Measurements from ENCODE around the gene SLC36A3. TPM values are rescaled to one million over a fixed set of nuclear protein-coding genes. Genes with fewer than 3 reads are reported as not detected.

Gene SLC36A3
- total and polyA plus RNA-seq, 2 of the 4 experiments (the other 2 are of a cell fraction): not detected

DNA sequence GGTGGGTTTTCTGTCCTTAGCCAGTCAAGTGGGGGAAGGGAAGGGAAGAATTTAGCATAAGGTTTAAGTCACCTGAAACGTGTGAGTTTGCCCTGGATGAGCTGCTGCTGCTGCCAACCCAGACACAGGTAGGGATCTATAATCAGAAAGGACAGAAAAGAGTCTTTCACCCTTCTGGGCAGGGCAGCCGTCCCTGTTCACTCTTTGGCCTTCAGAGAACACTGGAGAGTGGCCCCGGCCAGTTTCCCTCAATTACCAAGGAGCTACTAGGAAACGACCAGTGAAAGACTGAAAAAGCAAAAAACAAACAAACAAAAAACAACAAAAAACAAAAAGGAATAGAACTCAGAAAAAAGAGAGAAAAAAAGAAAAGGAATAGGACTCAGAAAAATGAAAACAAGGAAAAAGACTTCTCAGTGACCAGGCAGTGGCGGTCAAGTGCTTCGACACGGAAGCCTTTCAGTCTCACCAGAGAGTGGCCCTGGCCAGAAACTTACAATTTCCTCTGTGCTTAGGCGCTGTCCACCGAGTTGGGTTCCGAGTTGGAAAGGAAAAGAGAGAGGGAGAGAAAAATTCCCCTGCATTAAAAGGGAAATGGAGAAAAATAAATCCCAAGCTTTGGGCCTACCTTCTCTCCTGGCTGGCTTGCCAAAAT lies 53.1 kb downstream of the SLC36A3 start:
- Histone ChIP-seq H2BK5ac (ENCODE audit: low read depth, low read length, poor library complexity, severe bottlenecking) (no peak overlapping the region), H2AFZ (replicated peaks; ENCODE audit: low read length, poor library complexity) (no peak overlapping the region), H3K56ac (ENCODE audit: extremely low read depth, insufficient read depth, low read length) (no peak overlapping the region), H3K4me3 (ENCODE audit: insufficient read depth, low read depth, low read length) (no peak overlapping the region), H3K4ac (ENCODE audit: low read depth, low read length) (no peak overlapping the region), H3K79me1 (ENCODE audit: low read depth in 1 of 2, low read length in 2 of 2) (peaks cover 0 to 5% of the 10 kb centered on the region in 2 experiments; a peak in 2 of 4 replicates), H3K14ac (replicated peaks; ENCODE audit: low read depth, low read length) (no peak overlapping the region), H4K5ac (ENCODE audit: low read depth, low read length) (no peak overlapping the region), H3K9me3 (ENCODE audit: control insufficient read depth, insufficient read depth, low read length) (no peaks in the 10 kb centered on the region), H2BK15ac (ENCODE audit: low read depth, low read length) (no peak overlapping the region), H2BK120ac (ENCODE audit: low read depth, low read length) (no peak overlapping the region), H3K9me1 (ENCODE audit: insufficient read depth, low read length) (peaks cover 3% of the 10 kb centered on the region; the same call in 1 of the 2 replicates), H4K8ac (ENCODE audit: low read depth in 2 of 2, low read length in 2 of 2) (no peak overlapping the region), H4K91ac (ENCODE audit: insufficient read depth, low read depth, low read length) (no peak overlapping the region), H3K9ac (ENCODE audit: low read depth, low read length) (no peak overlapping the region), H2AK5ac (ENCODE audit: low read depth, low read length) (no peak overlapping the region), H3K36me3 (ENCODE audit: control insufficient read depth, insufficient read depth, low read length) (no peaks in the 10 kb centered on the region), H2BK20ac (ENCODE audit: low read depth, low read length) (no peak overlapping the region), H2AK9ac (replicated peaks; ENCODE audit: low read depth, low read length, poor library complexity) (no peak overlapping the region), H4K20me1 (ENCODE audit: insufficient read depth, low read length) (no peaks in the 10 kb centered on the region), H3K4me2 (ENCODE audit: low read depth, low read length) (no peak overlapping the region), H3K27me3 (ENCODE audit: control insufficient read depth, insufficient read depth, low read length) (peaks cover 20% of the 10 kb centered on the region), H3K23ac (ENCODE audit: low read depth, low read length) (no peak overlapping the region), H3K18ac (ENCODE audit: low read depth, low read length) (no peak overlapping the region), H3K27ac (ENCODE audit: insufficient read depth, low read length) (no peak overlapping the region), H3K4me1 (ENCODE audit: control insufficient read depth, insufficient read depth, low read length) (no peaks in the 10 kb centered on the region)
- WGBS, 2 experiments (ENCODE audit: extremely low coverage in 2 of 2, insufficient read length in 1 of 2): 51% methylated on average over 2 of the region's 10 CpGs; no CpG with 5 or more reads in 1 of the 2 experiments
- intact Hi-C loops (cut with micrococcal nuclease) (loop anchor here (5.0 kb wide), 1 partner anchor 448 kb away; no protein-coding TSS in a partner anchor), dilution Hi-C loops (cut with HindIII; ENCODE audit: low sequenced_read_pairs, unreplicated experiment) (no loop called here), in situ Hi-C loops (cut with MboI; ENCODE audit: low sequenced_read_pairs) (no loop called here)
- ATAC-seq (ENCODE audit: low read depth) (no peak), DNase-seq (no peak)
- CTCF ChIA-PET: no interaction called here
- POLR2A ChIA-PET (ENCODE audit: unreplicated experiment): no interaction called here
- TF ChIP-seq SMC3 (IDR thresholded peaks at IDR 0.05; ENCODE audit: low read depth, low read length) (no peak), RFX5 (IDR thresholded peaks at IDR 0.05; ENCODE audit: low read depth, low read length) (no peak), BHLHE40 (IDR thresholded peaks at IDR 0.05; ENCODE audit: low read depth, low read length) (no peak), MAFK (IDR thresholded peaks at IDR 0.05; ENCODE audit: low read depth, low read length) (no peak), CEBPB (IDR thresholded peaks at IDR 0.05; ENCODE audit: low read depth, low read length) (no peak), RCOR1 (IDR thresholded peaks at IDR 0.05; ENCODE audit: insufficient replicate concordance, low read length) (no peak), RAD21 (IDR thresholded peaks at IDR 0.05; ENCODE audit: low read length) (no peak), CHD1 (IDR thresholded peaks at IDR 0.05; ENCODE audit: low read depth, low read length) (no peak), FOS (IDR thresholded peaks at IDR 0.05; ENCODE audit: low read depth, low read length) (no peak)
- TF ChIP-seq, protein P1, sequence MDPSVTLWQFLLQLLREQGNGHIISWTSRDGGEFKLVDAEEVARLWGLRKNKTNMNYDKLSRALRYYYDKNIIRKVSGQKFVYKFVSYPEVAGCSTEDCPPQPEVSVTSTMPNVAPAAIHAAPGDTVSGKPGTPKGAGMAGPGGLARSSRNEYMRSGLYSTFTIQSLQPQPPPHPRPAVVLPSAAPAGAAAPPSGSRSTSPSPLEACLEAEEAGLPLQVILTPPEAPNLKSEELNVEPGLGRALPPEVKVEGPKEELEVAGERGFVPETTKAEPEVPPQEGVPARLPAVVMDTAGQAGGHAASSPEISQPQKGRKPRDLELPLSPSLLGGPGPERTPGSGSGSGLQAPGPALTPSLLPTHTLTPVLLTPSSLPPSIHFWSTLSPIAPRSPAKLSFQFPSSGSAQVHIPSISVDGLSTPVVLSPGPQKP (IDR thresholded peaks at IDR 0.05; ENCODE audit: borderline replicate concordance, low read depth, low read length): no peak
- TF ChIP-seq, protein P2, sequence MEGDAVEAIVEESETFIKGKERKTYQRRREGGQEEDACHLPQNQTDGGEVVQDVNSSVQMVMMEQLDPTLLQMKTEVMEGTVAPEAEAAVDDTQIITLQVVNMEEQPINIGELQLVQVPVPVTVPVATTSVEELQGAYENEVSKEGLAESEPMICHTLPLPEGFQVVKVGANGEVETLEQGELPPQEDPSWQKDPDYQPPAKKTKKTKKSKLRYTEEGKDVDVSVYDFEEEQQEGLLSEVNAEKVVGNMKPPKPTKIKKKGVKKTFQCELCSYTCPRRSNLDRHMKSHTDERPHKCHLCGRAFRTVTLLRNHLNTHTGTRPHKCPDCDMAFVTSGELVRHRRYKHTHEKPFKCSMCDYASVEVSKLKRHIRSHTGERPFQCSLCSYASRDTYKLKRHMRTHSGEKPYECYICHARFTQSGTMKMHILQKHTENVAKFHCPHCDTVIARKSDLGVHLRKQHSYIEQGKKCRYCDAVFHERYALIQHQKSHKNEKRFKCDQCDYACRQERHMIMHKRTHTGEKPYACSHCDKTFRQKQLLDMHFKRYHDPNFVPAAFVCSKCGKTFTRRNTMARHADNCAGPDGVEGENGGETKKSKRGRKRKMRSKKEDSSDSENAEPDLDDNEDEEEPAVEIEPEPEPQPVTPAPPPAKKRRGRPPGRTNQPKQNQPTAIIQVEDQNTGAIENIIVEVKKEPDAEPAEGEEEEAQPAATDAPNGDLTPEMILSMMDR (conservative IDR thresholded peaks at IDR 0.05; ENCODE audit: low read depth, low read length): no peak
- no TSS peak for BruUV-seq (replicated peaks)

All from IMR-90 (cell line).